Effector memory CD8-positive, alpha-beta T cell (primary cell): Measurements from ENCODE around the gene VRK3.
"Not testable (repeated sequence)": the region's sequence is repeated elsewhere in the genome, so short reads cannot be mapped to it uniquely, and the experiment has no call there.

ENCODE experiments used
- ATAC-seq: fragments of 150-1000 bp; cut with Tn5 transposase; replicated peaks from 2 replicates; pipeline ENCODE4 v1.10.0; 2021; ENCODE audit warnings: mild to moderate bottlenecking, moderate library complexity
- DNase-seq, 3 experiments: peaks; one replicate each; pipeline ENCODE4 v3.0.0; 2021
- H3K27ac Mint-ChIP-seq, 2 donors: one replicate each; pipeline ENCODE4 v1.8.0; 2022; ENCODE audit warnings: mild to moderate bottlenecking in 2 of 2, mixed read lengths in 2 of 2, moderate library complexity in 2 of 2
- H3K27me3 Mint-ChIP-seq, 2 donors: one replicate each; pipeline ENCODE4 v1.8.0; 2022; ENCODE audit warnings: mixed read lengths in 2 of 2
- H3K36me3 Mint-ChIP-seq: one replicate; pipeline ENCODE4 v1.8.0; 2022; ENCODE audit warnings: mild to moderate bottlenecking, moderate library complexity, mixed read lengths; ENCODE audit not compliant: insufficient read depth
- H3K4me1 Mint-ChIP-seq, 2 donors: one replicate each; pipeline ENCODE4 v1.8.0; 2022; ENCODE audit warnings: low read depth in 2 of 2, mixed read lengths in 2 of 2
- H3K4me3 Mint-ChIP-seq, 2 donors: one replicate each; pipeline ENCODE4 v1.8.0; 2022; ENCODE audit warnings: mild to moderate bottlenecking in 2 of 2, mixed read lengths in 2 of 2, moderate library complexity in 2 of 2
- H3K9me3 Mint-ChIP-seq, 2 donors: one replicate each; pipeline ENCODE4 v1.8.0; 2022; ENCODE audit warnings: mixed read lengths in 2 of 2
- total RNA-seq, 9 experiments: gene quantifications; one replicate each; lab custom pipeline; 2026; lab: John Stamatoyannopoulos, UW

VRK3 gene, protein sequence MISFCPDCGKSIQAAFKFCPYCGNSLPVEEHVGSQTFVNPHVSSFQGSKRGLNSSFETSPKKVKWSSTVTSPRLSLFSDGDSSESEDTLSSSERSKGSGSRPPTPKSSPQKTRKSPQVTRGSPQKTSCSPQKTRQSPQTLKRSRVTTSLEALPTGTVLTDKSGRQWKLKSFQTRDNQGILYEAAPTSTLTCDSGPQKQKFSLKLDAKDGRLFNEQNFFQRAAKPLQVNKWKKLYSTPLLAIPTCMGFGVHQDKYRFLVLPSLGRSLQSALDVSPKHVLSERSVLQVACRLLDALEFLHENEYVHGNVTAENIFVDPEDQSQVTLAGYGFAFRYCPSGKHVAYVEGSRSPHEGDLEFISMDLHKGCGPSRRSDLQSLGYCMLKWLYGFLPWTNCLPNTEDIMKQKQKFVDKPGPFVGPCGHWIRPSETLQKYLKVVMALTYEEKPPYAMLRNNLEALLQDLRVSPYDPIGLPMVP
- 48.4 to 76.0 (median 58.5) reads per million in 9 experiments for total RNA-seq

DNA sequence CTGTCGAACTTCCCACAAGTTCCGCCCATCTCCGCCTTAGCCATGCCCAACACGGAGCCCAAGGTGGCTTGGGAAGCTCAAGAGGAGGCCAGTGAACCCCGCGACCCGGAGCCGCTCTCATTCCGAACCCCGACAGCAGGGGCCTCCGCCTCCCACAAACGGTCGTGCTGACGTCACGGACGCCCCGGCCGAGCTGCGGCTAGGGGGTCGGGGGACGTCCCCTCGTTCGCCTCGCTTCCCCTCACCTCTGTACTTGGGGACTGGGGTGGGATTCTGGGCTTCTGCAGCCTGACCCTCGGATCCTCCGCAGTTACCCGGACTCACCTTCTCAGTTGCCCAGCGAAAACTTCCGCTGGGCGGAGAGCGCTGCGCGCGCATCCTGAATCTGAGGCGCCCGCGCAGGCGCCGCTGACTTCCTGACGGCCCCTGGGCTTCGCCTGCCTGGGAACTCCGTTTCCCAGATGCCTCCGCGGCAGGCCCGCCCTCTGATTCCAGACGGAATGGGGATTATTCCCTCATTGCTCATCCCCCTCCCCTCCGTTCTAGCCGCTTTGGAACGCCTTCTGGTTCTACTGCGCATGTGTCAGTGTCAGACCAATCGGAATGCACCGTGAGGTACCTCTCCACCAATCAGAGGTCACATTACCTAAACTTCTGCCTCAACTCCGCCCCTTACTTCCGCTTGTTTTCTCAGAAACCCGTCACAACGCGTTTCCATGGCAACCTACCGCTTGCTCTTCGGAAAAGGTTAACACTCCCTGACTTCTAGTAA, at the start of gene VRK3:
VRK3 (minus strand) TSS at position 351 of the 772 bp plus-strand sequence. CDS start 9,210 bp downstream, outside the sequence.
- peaks cover 32% of the 10 kb centered on the region for H3K36me3 Mint-ChIP-seq
- H3K4me1 Mint-ChIP-seq, result peaks cover 35 to 49% of the 10 kb centered on the region in 2 donors
- peak within 1 kb of the TSS; percentile 93 to 97 for H3K4me3 Mint-ChIP-seq
- peak; percentile 80 for ATAC-seq
- peak within 1 kb of the TSS; percentile 99 to 100 for H3K27ac Mint-ChIP-seq
- no peaks in the 10 kb centered on the region for H3K9me3 Mint-ChIP-seq
- H3K27me3 Mint-ChIP-seq, result no peaks in the 10 kb centered on the region
- DNase-seq, result peak; percentile 97 to 98 (median 98)

DNA sequence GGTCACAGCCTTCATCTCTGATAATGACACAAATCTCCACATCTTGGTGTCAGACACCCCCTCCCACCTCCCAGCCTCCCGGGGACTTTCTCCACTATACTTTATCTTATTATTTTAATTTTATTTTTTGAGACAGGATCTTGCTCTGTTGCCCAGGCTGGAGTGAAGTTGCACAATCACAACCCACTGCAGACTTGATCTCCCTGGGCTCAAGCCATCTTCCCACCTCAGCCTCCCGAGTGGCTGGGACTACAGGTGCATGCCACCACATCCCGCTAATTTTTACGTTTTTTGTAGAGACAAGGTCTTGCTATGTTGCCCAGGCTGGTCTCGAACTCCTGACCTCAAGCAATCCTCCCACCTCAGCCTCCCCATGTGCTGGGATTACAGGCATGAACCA, 43.2 kb upstream of the VRK3 start:
- not testable (repeated sequence) for H3K4me1 Mint-ChIP-seq, H3K36me3 Mint-ChIP-seq, H3K27ac Mint-ChIP-seq, H3K4me3 Mint-ChIP-seq, ATAC-seq, H3K9me3 Mint-ChIP-seq, DNase-seq
- H3K27me3 Mint-ChIP-seq, result peaks cover 17 to 49% of the 10 kb centered on the region in 2 donors

DNA sequence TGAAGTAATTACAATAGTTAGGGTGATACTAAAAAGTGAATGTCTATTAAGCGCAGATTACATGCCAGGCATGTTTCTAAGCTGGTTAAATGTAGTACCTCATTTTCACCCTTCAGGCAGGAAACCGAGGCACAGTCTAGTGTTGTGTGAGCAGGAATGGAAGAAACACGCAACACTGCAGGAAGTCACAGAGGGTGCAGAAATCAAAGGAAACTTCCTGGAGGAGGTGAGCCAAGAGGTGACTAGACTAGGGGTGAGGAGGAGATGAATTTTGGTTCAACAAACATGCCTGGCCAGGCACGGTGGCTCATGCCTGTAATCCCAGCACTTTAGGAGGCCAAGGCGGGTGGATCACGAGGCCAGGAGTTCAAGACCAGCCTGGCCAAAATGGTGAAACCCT, 42.4 kb upstream of the VRK3 start:
- Mint-ChIP-seq H3K4me1 (no peaks in the 10 kb centered on the region), H3K9me3 (no peaks in the 10 kb centered on the region), H3K27me3 (peaks cover 17 to 45% of the 10 kb centered on the region in 2 donors), H3K4me3 (no peak overlapping the region), H3K27ac (no peak overlapping the region), H3K36me3 (peaks cover 5% of the 10 kb centered on the region)
- DNase-seq (no peak), ATAC-seq (no peak)

DNA sequence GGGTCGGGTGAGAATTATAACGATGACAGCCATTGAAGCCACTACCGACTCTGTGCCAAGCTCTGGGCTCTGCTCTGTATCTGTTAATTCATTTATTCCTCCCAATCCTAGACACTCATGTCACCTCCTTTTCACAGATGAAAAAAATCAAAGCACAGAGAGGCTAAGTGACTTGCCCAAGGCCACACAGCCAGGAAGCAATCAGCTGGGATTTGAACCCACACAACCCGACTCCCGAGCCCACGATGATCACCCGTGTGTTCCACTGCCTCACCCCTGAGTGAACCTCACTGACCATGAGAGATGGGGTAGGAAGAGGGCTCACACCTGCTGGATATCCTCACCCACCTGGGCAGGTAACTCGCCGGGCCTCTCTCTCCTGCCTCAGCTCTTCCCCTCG, 40.8 kb upstream of the VRK3 start:
- ATAC-seq (no peak), DNase-seq (no peak)
- Mint-ChIP-seq H3K9me3 (no peaks in the 10 kb centered on the region), H3K27me3 (peaks cover 17 to 45% of the 10 kb centered on the region in 2 donors), H3K4me1 (no peaks in the 10 kb centered on the region), H3K36me3 (peaks cover 5% of the 10 kb centered on the region), H3K4me3 (no peak overlapping the region), H3K27ac (no peak overlapping the region)

DNA sequence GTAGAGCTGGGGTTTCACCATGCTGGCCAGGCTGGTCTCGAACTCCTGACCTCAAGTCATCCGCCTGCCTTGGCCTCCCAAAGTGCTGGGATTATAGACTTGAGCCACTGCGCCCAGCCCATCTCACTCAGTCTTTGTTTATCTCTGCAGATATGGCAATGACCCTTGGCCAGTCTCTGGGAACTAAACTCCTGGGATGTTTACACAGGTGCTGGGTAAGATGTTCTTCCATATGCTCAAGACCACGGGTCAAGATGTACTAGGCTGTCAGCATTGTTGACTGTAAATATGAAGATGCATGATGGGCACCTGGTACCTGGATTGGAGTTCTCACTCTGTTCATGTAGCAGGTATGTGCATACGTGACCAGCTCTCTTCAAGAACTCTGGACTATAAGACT, 36.5 kb upstream of the VRK3 start:
- H3K4me1 Mint-ChIP-seq, result no peaks in the 10 kb centered on the region
- ATAC-seq (no peak), DNase-seq (no peak)
- no peak overlapping the region for H3K27ac Mint-ChIP-seq
- no peaks in the 10 kb centered on the region for H3K9me3 Mint-ChIP-seq
- peaks cover 3% of the 10 kb centered on the region for H3K36me3 Mint-ChIP-seq
- H3K4me3 Mint-ChIP-seq, result no peak overlapping the region
- peaks cover 12 to 25% of the 10 kb centered on the region in 2 donors for H3K27me3 Mint-ChIP-seq

DNA sequence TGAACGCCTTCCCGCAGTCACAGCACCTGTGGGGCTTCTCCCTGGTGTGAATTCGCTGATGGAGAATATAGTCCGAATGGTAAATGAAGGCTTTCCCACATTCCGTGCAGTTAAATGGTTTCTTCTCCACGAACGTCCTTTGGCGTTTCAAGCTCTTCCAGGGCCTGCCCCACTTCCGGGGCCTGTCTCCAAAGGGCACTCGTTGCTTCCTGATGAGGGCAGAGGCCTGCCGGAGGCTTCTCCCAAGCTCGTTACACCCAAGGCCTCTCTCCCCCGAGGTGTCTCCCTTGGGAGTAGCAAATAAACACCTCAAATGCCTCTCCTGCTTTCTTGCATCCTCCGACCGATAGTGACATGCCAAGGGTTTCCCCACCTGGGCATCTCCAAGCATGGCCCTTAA, 34.9 kb upstream of the VRK3 start:
- Mint-ChIP-seq H3K27ac (no peak overlapping the region), H3K9me3 (no peaks in the 10 kb centered on the region), H3K4me3 (no peak overlapping the region), H3K36me3 (peaks cover 3% of the 10 kb centered on the region), H3K27me3 (peaks cover under 1 to 12% of the 10 kb centered on the region in 2 donors), H3K4me1 (no peaks in the 10 kb centered on the region)
- DNase-seq, result no peak
- ATAC-seq, result no peak

DNA sequence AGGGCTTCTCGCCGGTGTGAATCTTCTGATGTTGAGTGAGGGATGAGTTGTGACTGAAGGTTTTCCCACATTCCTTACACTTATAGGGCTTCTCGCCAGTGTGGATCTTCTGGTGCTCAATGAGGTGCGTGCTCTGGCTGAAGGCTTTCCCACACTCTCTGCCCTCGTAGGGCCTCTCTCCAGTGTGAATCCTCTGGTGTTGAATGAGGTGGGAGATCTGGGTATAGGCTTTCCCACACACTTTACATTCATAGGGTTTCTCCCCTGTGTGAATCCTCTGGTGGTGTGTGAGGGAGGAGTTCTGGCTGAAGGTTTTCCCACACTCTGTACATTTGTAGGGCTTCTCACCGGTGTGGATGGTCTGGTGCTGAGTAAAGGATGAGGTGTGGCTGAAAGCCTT, 33.9 kb upstream of the VRK3 start:
- ATAC-seq (no peak), DNase-seq (no peak)
- peaks cover 3% of the 10 kb centered on the region for H3K36me3 Mint-ChIP-seq
- peaks cover 0 to 9% of the 10 kb centered on the region in 2 donors for H3K27me3 Mint-ChIP-seq
- no peak overlapping the region for H3K27ac Mint-ChIP-seq
- H3K4me3 Mint-ChIP-seq, result no peak overlapping the region
- no peaks in the 10 kb centered on the region for H3K9me3 Mint-ChIP-seq
- no peaks in the 10 kb centered on the region for H3K4me1 Mint-ChIP-seq

DNA sequence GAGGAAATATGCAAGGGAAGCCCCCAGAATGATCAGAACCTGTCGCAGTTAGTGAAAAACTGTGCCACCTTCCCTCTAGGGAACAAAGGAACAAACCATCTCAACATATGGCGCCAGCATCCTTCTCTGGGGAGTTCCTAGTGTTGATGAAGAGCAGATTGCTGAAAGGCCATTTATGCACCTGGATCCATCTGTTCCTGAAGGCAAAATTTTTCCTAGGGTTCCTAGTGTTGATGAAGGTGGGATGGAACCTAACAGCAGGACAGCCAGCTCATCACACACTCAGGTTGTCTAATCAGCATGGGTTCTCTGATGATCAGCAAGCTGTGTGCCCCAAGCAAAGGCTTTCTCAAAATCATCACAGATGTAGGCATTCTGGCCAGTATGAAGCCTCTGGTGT, 33.3 kb upstream of the VRK3 start:
- Mint-ChIP-seq H3K36me3 (peaks cover 3% of the 10 kb centered on the region), H3K4me3 (no peak overlapping the region), H3K9me3 (no peaks in the 10 kb centered on the region), H3K27me3 (peaks cover 0 to 9% of the 10 kb centered on the region in 2 donors), H3K4me1 (no peaks in the 10 kb centered on the region), H3K27ac (no peak overlapping the region)
- DNase-seq (no peak), ATAC-seq (no peak)

DNA sequence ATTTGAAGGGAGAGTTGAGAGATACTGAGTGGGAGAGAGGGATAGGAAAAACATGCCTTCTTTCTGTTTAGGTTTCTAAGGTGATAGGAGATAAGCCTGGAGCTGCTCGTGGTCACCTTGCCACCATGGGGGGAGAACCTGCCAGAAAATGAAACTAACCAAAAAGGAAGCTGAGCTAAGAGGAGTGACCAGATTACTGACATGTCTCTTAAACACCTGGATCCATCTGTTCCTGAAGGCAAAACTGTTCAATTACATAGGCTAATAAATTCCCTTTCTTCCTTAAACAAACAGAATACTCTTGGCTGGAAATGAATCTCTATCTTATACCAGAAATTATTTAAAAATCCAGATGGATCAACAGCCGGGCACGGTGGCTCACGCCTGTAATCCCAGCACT, 27.9 kb upstream of the VRK3 start:
- H3K9me3 Mint-ChIP-seq, result no peaks in the 10 kb centered on the region
- H3K4me1 Mint-ChIP-seq, result peaks cover 13% of the 10 kb centered on the region in 2 donors
- DNase-seq (no peak), ATAC-seq (no peak)
- H3K27ac Mint-ChIP-seq, result no peak overlapping the region
- no peak overlapping the region for H3K4me3 Mint-ChIP-seq
- peaks cover 15% of the 10 kb centered on the region for H3K36me3 Mint-ChIP-seq
- no peaks in the 10 kb centered on the region for H3K27me3 Mint-ChIP-seq

DNA sequence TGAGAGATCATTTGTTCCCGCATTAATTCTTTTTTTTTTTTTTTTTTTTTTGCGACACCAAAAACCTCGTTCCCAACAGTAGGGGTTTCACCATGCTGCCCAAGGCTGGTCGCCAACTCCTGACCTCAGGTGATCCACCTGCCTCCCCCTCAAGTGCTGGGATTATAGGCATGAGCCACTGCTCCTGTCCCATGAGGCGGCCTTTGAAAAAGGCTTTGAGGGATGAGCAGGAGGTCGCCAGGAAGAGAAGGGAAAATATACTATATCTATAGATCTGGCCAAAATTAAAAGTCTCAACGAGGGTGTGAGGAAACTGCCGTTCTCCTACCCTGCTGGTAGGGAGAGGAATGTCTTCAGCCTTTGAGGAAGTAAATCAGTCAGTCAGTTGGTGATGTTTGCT, 26.8 kb upstream of the VRK3 start:
- Mint-ChIP-seq H3K9me3 (no peaks in the 10 kb centered on the region), H3K36me3 (peaks cover 12% of the 10 kb centered on the region), H3K27ac (peak overlapping the region in 1 of 2 donors; percentile 49)

DNA sequence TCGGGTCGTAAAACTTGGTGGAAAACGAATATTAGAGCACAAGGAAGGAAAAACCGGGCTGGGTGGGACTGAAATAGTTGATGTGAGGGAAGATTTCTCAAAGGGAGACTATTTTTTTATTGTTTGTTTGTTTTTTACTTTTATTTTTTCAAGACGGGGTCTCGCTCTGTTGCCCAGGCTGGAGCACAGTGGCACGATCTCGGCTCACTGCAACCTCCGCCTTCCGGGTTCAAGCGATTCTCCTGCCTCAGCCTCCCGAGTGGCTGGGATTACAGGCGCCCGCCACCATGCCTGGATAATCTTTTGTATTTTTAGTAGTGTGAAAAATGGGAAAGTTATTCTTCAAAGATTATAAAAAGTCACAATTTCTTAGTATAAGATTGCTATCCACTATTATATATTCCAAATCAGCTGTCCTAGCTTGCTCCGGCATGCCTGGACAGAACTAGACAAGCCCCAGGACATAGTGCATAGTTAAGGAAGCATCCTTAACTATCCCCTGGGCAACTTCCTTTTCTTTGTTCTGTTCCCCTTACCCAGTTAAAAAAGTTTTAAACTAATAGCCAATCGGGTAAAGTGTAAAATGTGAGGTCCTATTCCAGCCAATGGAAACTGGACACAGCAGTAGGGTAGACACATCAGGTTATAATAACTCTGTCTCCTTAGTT, 26.2 kb upstream of the VRK3 start:
- H3K9me3 Mint-ChIP-seq, H3K27me3 Mint-ChIP-seq, ATAC-seq, DNase-seq: not testable (repeated sequence)
- peak overlapping the region; percentile 87 to 96 for H3K27ac Mint-ChIP-seq
- peaks cover 12% of the 10 kb centered on the region for H3K36me3 Mint-ChIP-seq
- H3K4me1 Mint-ChIP-seq, result peaks cover 13% of the 10 kb centered on the region in 2 donors
- H3K4me3 Mint-ChIP-seq, result peak overlapping the region; percentile 85 to 91

More for the DNA sequence above, 26.8 kb upstream of the VRK3 start:
- ATAC-seq (no peak), DNase-seq (no peak)
- Mint-ChIP-seq H3K27me3 (no peaks in the 10 kb centered on the region), H3K4me1 (peaks cover 13% of the 10 kb centered on the region in 2 donors), H3K4me3 (peak overlapping the region; percentile 85 to 91)

DNA sequence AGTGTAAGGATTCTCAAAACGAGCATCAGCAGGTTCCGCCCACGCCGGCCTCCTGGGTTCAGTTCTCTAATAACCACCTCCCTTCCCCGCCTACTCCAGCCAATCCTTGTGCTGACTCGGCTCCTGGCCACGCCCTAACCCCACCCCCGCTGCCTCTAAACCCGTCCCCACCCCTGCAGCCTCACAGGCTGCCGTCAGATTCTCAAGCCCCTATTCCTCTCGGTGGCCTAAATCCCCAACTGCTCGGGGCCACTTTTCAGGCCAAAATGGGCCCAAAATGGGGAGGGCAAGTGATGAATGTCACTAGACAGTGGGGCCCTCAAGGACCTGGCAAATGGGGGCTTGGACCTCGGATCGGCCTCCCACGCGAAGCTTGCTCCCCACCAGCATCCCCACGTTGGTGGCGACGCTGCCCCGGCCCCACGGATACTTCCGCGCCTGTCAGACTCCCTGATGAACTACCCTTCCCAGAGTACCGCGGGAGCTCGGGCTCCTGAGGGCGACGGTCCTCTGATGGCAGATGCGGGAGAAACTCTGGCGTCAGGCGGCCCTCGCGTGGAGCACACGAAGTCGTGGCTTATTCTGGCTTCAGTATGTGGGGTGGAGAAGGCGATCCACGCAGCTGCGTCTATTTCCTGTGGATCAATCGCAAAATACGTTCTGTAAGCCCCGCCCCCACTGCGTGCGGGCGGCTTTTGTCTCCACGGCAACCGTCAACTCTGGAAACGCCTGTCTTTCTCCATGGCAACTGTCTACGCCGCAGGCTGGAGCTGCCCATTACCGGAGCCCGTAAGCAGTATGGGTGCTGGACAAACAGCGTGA, 25.4 kb upstream of the VRK3 start:
- H3K9me3 Mint-ChIP-seq, result no peaks in the 10 kb centered on the region
- peaks cover 13% of the 10 kb centered on the region in 2 donors for H3K4me1 Mint-ChIP-seq

More for the DNA sequence above, 25.4 kb upstream of the VRK3 start:
- peak; percentile 83 for ATAC-seq
- DNase-seq, result peak; percentile 74 to 80 (median 78)
- H3K27me3 Mint-ChIP-seq, result no peaks in the 10 kb centered on the region
- peak overlapping the region; percentile 87 to 96 for H3K27ac Mint-ChIP-seq
- H3K36me3 Mint-ChIP-seq, result peaks cover 12% of the 10 kb centered on the region
- H3K4me3 Mint-ChIP-seq, result peak overlapping the region; percentile 85 to 91
